CD4-positive, alpha-beta memory T cell (primary cell): ENCODE measurements around the gene BAHCC1. TPM values are rescaled to one million over a fixed set of nuclear protein-coding genes. Genes with fewer than 3 reads are reported as not detected.
A peak's percentile ranks its signal among the peaks of the same experiment; 100 is the strongest.

Experiments
- CTCF ChIA-PET: fragments of 350-600 bp; sonication (Branson Sonifier 250); formaldehyde crosslinking; loops from one replicate; lab custom pipeline; 2021; ENCODE audit warnings: inconsistent platforms; ENCODE audit not compliant: partially characterized antibody; lab: Charles Lee
- POLR2A ChIA-PET: fragments of 350-600 bp; sonication (Branson Sonifier 250); formaldehyde crosslinking; loops from one replicate; lab custom pipeline; 2021; ENCODE audit not compliant: partially characterized antibody; lab: Charles Lee
- DNase-seq, 5 donors: peaks; one replicate each; pipeline versions ENCODE4 v3.0.0 to v3.0.0-alpha.2; 2020 to 2022; ENCODE audit warnings: mixed read lengths in 1 of 5
- H3K27ac ChIP-seq: one replicate; pipeline ENCODE4 v1.7.0; 2013; ENCODE audit warnings: low read depth, low read length
- H3K27me3 ChIP-seq: 2 replicates; pipeline ENCODE4 v1.7.0; 2013; ENCODE audit warnings: mild to moderate bottlenecking, low read length, moderate library complexity; ENCODE audit not compliant: insufficient read depth
- H3K36me3 ChIP-seq: 2 replicates; pipeline ENCODE4 v1.7.0; 2013; ENCODE audit warnings: mild to moderate bottlenecking, low read length, moderate library complexity; ENCODE audit not compliant: insufficient read depth
- H3K4me1 ChIP-seq: 2 replicates; pipeline ENCODE4 v1.7.0; 2013; ENCODE audit warnings: mild to moderate bottlenecking, low read length, moderate library complexity; ENCODE audit not compliant: insufficient read depth
- H3K4me3 ChIP-seq, 2 donors: one replicate each; pipeline ENCODE4 v1.7.0; 2013; ENCODE audit warnings: low read length in 2 of 2, mild to moderate bottlenecking in 1 of 2
- H3K9me3 ChIP-seq, 2 donors: one replicate each; pipeline ENCODE4 v1.7.0; 2013; ENCODE audit warnings: low read length in 2 of 2, control low read depth in 1 of 2; ENCODE audit not compliant: control insufficient read depth in 1 of 2
- H3K27ac Mint-ChIP-seq, 7 donors: one replicate each; pipeline ENCODE4 v1.8.0; 2020 to 2021; ENCODE audit warnings: mixed read lengths in 7 of 7, mild to moderate bottlenecking in 6 of 7, inconsistent platforms in 3 of 7, moderate library complexity in 3 of 7
- H3K27me3 Mint-ChIP-seq, 2 donors: one replicate each; pipeline ENCODE4 v1.8.0; 2020 to 2021; ENCODE audit warnings: mixed read lengths in 2 of 2
- H3K36me3 Mint-ChIP-seq, 2 donors: one replicate each; pipeline ENCODE4 v1.8.0; 2020 to 2021; ENCODE audit warnings: mixed read lengths in 2 of 2, inconsistent platforms in 1 of 2, mild to moderate bottlenecking in 1 of 2
- H3K4me1 Mint-ChIP-seq, 4 donors: one replicate each; pipeline ENCODE4 v1.8.0; 2020 to 2021; ENCODE audit warnings: mixed read lengths in 4 of 4, mild to moderate bottlenecking in 1 of 4
- H3K4me3 Mint-ChIP-seq, 8 donors: one replicate each; pipeline ENCODE4 v1.8.0; 2020 to 2021; ENCODE audit warnings: mixed read lengths in 8 of 8, mild to moderate bottlenecking in 7 of 8, moderate library complexity in 6 of 8, inconsistent platforms in 3 of 8
- H3K9me3 Mint-ChIP-seq, 8 donors: one replicate each; pipeline ENCODE4 v1.8.0; 2020 to 2021; ENCODE audit warnings: mixed read lengths in 8 of 8, mild to moderate bottlenecking in 5 of 8, inconsistent platforms in 3 of 8, moderate library complexity in 1 of 8
- intact Hi-C: fragments of 100-400 bp; cut with micrococcal nuclease; formaldehyde crosslinking; loops from one replicate; pipeline ENCODE4 v1.15.1; 2023
- polyA plus RNA-seq, 2 donors: library from polyadenylated mRNA; unstranded; fragments of 300-500 nt; fragmentation: Illumina TruSeq; gene quantifications; one replicate each; pipeline ENCODE4 v1.2.3, GENCODE V29; 2021
- total RNA-seq, 2 experiments: library from RNA; stranded (reverse); gene quantifications; one replicate each; pipeline ENCODE4 v1.2.3, GENCODE V29; 2021

BAHCC1 gene
- total and polyA plus RNA-seq, 4 experiments from 2014 or later: not detected

- ChIA-PET CTCF (no interaction called here), POLR2A (no interaction called here)
- H3K27me3 ChIP-seq: no peaks in the 10 kb centered on the region
- no peak overlapping the region for H3K4me3 ChIP-seq
- H3K4me1 ChIP-seq: peaks cover 6% of the 10 kb centered on the region
- Mint-ChIP-seq H3K27me3 (peaks cover 2 to 3% of the 10 kb centered on the region in 2 donors), H3K9me3 (no peaks in the 10 kb centered on the region), H3K4me1 (peaks cover 1 to 10% (median 5%) of the 10 kb centered on the region in 4 donors), H3K27ac (no peak overlapping the region), H3K4me3 (no peak overlapping the region), H3K36me3 (no peaks in the 10 kb centered on the region)
- intact Hi-C loops: no loop called here
- H3K27ac ChIP-seq: no peak overlapping the region
- DNase-seq: no peak
- no peaks in the 10 kb centered on the region for H3K9me3 ChIP-seq
- no peaks in the 10 kb centered on the region for H3K36me3 ChIP-seq
Measured at GRCh38 chr17:81417879-81418709, 22.8 kb downstream of the BAHCC1 start.

DNA sequence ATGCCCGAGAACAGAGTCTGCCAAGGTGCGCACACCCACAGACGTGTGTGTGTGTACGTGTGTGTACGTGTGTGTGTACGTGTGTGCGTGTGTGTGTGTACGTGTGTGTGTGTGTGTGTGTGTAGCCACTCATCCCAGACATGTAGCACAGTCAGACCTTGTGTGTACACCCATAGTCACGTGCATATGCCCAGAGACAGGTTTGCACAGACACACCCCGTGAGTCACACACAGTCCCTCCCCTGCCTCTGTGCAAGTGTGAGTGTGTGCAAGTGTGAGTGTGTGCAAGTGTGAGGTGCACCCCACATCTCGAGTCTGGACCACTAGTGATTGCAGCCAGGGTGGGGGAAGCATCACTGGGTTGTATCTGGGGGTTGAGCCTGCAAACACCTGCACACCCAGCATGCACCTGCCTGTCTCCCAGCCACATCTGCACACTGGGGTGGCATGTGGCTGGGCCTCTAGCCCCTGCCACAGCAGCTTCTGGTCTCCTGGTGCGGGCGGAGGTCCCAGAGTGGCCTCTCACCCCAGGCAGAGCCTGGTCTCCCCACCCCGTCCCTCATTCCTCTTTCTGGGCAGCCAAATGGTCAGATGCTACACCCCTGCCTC, 23.6 kb downstream of the BAHCC1 start:
- H3K27ac ChIP-seq: no peak overlapping the region
- POLR2A ChIA-PET: no interaction called here
- H3K27me3 ChIP-seq: no peaks in the 10 kb centered on the region
- CTCF ChIA-PET: no interaction called here
- no peak for DNase-seq
- intact Hi-C loops: no loop called here
- peaks cover 0 to 7% (median 2%) of the 10 kb centered on the region in 4 donors for H3K4me1 Mint-ChIP-seq
- H3K27ac Mint-ChIP-seq: peak overlapping the region in 1 of 7 donors; percentile 17
- no peak overlapping the region for H3K4me3 ChIP-seq
- no peaks in the 10 kb centered on the region for H3K9me3 ChIP-seq
- H3K27me3 Mint-ChIP-seq: peaks cover 2 to 3% of the 10 kb centered on the region in 2 donors
- no peaks in the 10 kb centered on the region for H3K36me3 ChIP-seq
- H3K4me1 ChIP-seq: no peaks in the 10 kb centered on the region
- no peaks in the 10 kb centered on the region for H3K36me3 Mint-ChIP-seq
- no peaks in the 10 kb centered on the region for H3K9me3 Mint-ChIP-seq
- no peak overlapping the region for H3K4me3 Mint-ChIP-seq

GRCh38 chr17:81419319-81419885, 24.1 kb downstream of the BAHCC1 start:
- H3K27me3 Mint-ChIP-seq: peaks cover 2 to 3% of the 10 kb centered on the region in 2 donors
- CTCF ChIA-PET: no interaction called here
- Histone ChIP-seq H3K9me3 (no peaks in the 10 kb centered on the region), H3K4me3 (no peak overlapping the region), H3K27ac (no peak overlapping the region), H3K4me1 (no peaks in the 10 kb centered on the region), H3K36me3 (no peaks in the 10 kb centered on the region), H3K27me3 (no peaks in the 10 kb centered on the region)
- intact Hi-C loops: no loop called here
- no peaks in the 10 kb centered on the region for H3K9me3 Mint-ChIP-seq
- H3K27ac Mint-ChIP-seq: no peak overlapping the region
- peaks cover 0 to 7% (median 2%) of the 10 kb centered on the region in 4 donors for H3K4me1 Mint-ChIP-seq
- DNase-seq: no peak
- POLR2A ChIA-PET: no interaction called here
- no peaks in the 10 kb centered on the region for H3K36me3 Mint-ChIP-seq
- no peak overlapping the region for H3K4me3 Mint-ChIP-seq

DNA sequence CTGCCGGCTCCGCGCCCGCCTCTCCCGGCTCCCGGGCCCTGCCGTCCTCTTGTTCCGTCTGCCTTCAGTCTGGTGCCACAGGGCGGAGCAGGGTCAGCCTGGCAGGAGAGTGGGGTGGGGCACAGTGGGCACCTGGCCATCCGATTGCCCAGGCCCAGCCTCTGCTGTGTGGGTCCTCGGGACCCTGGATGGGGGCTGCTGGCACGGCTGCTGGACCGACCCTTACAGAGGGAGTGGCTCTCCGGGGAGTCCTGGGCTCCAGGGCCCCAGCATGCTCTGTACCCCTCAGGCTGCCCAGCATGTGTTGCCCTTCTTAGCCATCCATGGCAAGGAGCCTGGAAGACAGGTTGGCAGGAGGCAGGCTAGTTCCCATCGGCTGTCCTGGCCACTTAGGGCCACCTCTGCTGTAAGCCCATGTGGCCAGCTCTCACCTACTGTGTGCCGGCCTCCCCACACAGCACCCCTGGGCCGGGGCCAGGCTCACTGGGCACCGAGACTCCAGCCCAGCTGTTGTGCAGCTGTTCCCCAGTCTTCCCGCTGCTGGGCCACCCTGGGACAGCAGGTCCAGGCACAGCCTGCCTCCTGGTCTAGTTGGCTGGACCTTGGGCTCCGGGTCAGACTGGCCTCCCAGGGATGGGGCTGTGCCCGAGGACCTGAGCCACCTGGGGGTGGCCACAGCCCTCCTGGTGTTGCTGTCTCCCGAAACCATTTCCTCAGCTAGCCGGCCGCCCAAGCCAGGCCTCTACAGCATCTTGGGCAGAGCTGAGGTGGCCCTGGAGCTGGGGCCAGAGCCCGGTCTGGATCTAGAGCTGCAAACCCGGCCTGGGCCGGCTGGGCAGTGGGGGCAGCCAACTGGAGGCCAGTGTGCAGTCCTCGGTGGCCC, 24.9 kb downstream of the BAHCC1 start:
- DNase-seq: no peak

GRCh38 chr17:81420769-81421462, 25.7 kb downstream of the BAHCC1 start:
- no peak overlapping the region for H3K4me3 ChIP-seq
- Mint-ChIP-seq H3K27me3 (peaks cover 2 to 3% of the 10 kb centered on the region in 2 donors), H3K9me3 (no peaks in the 10 kb centered on the region), H3K36me3 (no peaks in the 10 kb centered on the region), H3K27ac (no peak overlapping the region), H3K4me3 (no peak overlapping the region), H3K4me1 (peaks cover 0 to 4% (median 2%) of the 10 kb centered on the region in 4 donors)
- H3K27ac ChIP-seq: no peak overlapping the region
- POLR2A ChIA-PET: no interaction called here
- DNase-seq: no peak
- H3K36me3 ChIP-seq: no peaks in the 10 kb centered on the region
- no peaks in the 10 kb centered on the region for H3K4me1 ChIP-seq
- CTCF ChIA-PET: no interaction called here
- no peaks in the 10 kb centered on the region for H3K27me3 ChIP-seq
- H3K9me3 ChIP-seq: no peaks in the 10 kb centered on the region
- intact Hi-C loops: no loop called here

More for the DNA sequence above, 24.9 kb downstream of the BAHCC1 start:
- no peaks in the 10 kb centered on the region for H3K36me3 ChIP-seq
- H3K4me1 ChIP-seq: no peaks in the 10 kb centered on the region
- Mint-ChIP-seq H3K9me3 (no peaks in the 10 kb centered on the region), H3K27ac (no peak overlapping the region), H3K27me3 (peaks cover 2 to 3% of the 10 kb centered on the region in 2 donors), H3K4me3 (no peak overlapping the region), H3K4me1 (peaks cover 0 to 7% (median 2%) of the 10 kb centered on the region in 4 donors), H3K36me3 (no peaks in the 10 kb centered on the region)
- no peak overlapping the region for H3K27ac ChIP-seq
- no peak overlapping the region for H3K4me3 ChIP-seq
- intact Hi-C loops: no loop called here
- no peaks in the 10 kb centered on the region for H3K9me3 ChIP-seq
- ChIA-PET POLR2A (no interaction called here), CTCF (no interaction called here)
- no peaks in the 10 kb centered on the region for H3K27me3 ChIP-seq

DNA sequence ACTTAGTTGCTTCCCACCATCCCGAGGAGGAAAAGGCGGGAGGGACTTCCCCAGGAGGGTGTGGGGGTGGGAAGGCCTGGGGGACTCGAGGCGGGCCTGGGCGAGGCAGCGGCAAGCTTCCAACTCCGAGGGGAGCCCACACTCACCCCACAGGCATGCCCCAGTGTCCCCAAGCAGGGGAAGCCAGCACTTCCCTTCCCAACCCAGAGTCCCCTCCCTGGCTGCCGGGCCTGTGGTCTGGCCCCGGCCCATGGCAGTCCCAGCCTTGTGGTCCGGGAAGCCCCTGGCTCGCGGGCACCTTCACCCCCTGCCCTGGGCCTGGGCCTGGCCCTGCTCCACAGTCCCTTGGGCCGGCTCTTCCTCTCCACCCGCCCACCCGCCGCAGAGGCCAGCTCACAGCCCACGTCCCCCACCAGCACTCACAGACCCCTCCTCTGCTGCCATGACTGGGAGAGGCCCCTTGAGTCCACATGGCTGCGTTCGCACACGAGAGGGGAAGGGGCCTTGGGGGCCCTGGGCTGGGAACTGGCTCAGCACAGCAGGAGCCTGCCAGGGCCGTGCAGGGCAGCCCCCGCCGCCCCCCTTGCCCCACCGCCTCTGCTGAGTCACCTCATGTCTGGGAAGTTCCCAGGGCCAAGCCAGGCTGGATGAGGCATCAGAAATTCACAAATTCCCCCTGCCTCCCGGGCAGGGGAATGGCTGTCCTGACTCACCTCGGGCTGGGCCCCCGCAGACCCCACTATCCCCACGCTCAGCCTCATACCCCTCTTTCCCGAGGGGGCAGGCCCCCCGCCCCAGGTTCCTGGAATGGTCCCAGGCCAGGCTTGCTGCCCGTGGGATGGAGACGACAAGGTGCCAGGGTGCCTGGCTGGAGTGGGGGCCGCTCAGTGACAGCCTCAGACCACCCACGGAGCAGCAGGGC, 27.8 kb downstream of the BAHCC1 start:
- H3K9me3 ChIP-seq: no peaks in the 10 kb centered on the region
- H3K27me3 Mint-ChIP-seq: peaks cover 2 to 4% of the 10 kb centered on the region in 2 donors
- POLR2A ChIA-PET: no interaction called here

More for the DNA sequence above, 27.8 kb downstream of the BAHCC1 start:
- Mint-ChIP-seq H3K36me3 (no peaks in the 10 kb centered on the region), H3K4me3 (no peak overlapping the region), H3K27ac (no peak overlapping the region), H3K9me3 (no peaks in the 10 kb centered on the region), H3K4me1 (peaks cover 3 to 7% (median 5%) of the 10 kb centered on the region in 4 donors)
- Histone ChIP-seq H3K27me3 (peaks cover 12% of the 10 kb centered on the region), H3K27ac (no peak overlapping the region), H3K4me1 (peaks cover 9% of the 10 kb centered on the region), H3K4me3 (no peak overlapping the region), H3K36me3 (no peaks in the 10 kb centered on the region)
- CTCF ChIA-PET: no interaction called here
- intact Hi-C loops: no loop called here
- no peak for DNase-seq
